Measurements from ENCODE around the gene FHL2.

Gene FHL2

DNA sequence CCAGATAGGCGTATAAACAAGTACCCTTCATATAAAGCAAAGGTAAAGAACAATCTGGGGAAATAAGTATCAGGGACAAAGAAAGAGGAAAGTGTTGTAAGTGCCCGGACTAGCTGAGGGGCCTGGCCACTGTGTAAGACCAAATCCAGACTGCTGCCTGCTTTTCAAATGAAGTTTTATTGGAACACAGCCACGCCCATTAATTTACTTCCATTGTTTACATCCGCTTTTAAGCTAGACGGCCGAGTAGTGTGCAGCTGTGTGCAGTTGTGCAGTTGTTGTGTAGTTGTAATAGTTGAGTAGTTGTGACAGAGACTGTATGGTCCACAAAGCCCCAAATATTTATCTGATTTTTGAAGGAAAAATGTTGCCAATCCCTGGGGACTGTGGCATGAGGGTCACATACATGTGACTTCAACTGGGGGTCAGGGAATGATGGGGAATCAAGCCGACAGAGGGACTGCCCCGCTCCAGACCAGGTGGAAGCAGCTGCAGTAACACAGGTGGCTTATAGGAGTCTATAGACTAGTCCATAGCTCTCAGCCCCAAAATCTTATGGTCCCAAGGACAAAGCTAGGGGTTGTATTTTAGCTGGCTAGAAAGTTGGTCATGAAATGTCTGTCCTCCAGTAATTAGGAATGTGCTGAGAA is 30.0 kb downstream of the FHL2 start:
- TF ChIP-seq TAF1 (IDR thresholded peaks at IDR 0.05; ENCODE audit: borderline replicate concordance, insufficient read depth, low read length) = no peak
- no peak for TF ChIP-seq POLR2AphosphoS5 (IDR thresholded peaks at IDR 0.05; ENCODE audit: low read depth, low read length)
- no peak for TF ChIP-seq FOXP2 (optimal IDR thresholded peaks at IDR 0.05; ENCODE audit: borderline replicate concordance, extremely low read depth, extremely low read length, insufficient read depth)
- no peak for TF ChIP-seq SIN3A (IDR thresholded peaks at IDR 0.05; ENCODE audit: borderline replicate concordance, insufficient read depth, low read length)
- TF ChIP-seq, protein P1, sequence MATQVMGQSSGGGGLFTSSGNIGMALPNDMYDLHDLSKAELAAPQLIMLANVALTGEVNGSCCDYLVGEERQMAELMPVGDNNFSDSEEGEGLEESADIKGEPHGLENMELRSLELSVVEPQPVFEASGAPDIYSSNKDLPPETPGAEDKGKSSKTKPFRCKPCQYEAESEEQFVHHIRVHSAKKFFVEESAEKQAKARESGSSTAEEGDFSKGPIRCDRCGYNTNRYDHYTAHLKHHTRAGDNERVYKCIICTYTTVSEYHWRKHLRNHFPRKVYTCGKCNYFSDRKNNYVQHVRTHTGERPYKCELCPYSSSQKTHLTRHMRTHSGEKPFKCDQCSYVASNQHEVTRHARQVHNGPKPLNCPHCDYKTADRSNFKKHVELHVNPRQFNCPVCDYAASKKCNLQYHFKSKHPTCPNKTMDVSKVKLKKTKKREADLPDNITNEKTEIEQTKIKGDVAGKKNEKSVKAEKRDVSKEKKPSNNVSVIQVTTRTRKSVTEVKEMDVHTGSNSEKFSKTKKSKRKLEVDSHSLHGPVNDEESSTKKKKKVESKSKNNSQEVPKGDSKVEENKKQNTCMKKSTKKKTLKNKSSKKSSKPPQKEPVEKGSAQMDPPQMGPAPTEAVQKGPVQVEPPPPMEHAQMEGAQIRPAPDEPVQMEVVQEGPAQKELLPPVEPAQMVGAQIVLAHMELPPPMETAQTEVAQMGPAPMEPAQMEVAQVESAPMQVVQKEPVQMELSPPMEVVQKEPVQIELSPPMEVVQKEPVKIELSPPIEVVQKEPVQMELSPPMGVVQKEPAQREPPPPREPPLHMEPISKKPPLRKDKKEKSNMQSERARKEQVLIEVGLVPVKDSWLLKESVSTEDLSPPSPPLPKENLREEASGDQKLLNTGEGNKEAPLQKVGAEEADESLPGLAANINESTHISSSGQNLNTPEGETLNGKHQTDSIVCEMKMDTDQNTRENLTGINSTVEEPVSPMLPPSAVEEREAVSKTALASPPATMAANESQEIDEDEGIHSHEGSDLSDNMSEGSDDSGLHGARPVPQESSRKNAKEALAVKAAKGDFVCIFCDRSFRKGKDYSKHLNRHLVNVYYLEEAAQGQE (IDR thresholded peaks at IDR 0.05; ENCODE audit: insufficient read depth in 1 of 2, low read depth in 2 of 2, low read length in 2 of 2) = no peak

GRCh38 chr2:105365206-105365605 is 33.6 kb downstream of the FHL2 start:
- TF ChIP-seq POLR2AphosphoS5 (IDR thresholded peaks at IDR 0.05; ENCODE audit: low read depth, low read length) = no peak
- TF ChIP-seq, protein P1 (IDR thresholded peaks at IDR 0.05; ENCODE audit: insufficient read depth in 1 of 2, low read depth in 2 of 2, low read length in 2 of 2) = no peak
- no peak for TF ChIP-seq TAF1 (IDR thresholded peaks at IDR 0.05; ENCODE audit: borderline replicate concordance, insufficient read depth, low read length)
- TF ChIP-seq SIN3A (IDR thresholded peaks at IDR 0.05; ENCODE audit: borderline replicate concordance, insufficient read depth, low read length) = no peak
- no peak for TF ChIP-seq FOXP2 (optimal IDR thresholded peaks at IDR 0.05; ENCODE audit: borderline replicate concordance, extremely low read depth, extremely low read length, insufficient read depth)

- TF ChIP-seq TAF1 (IDR thresholded peaks at IDR 0.05; ENCODE audit: borderline replicate concordance, insufficient read depth, low read length) (no peak), POLR2AphosphoS5 (IDR thresholded peaks at IDR 0.05; ENCODE audit: low read depth, low read length) (no peak), FOXP2 (optimal IDR thresholded peaks at IDR 0.05; ENCODE audit: borderline replicate concordance, extremely low read depth, extremely low read length, insufficient read depth) (no peak), SIN3A (IDR thresholded peaks at IDR 0.05; ENCODE audit: borderline replicate concordance, insufficient read depth, low read length) (no peak)
- TF ChIP-seq, protein P1 (IDR thresholded peaks at IDR 0.05; ENCODE audit: insufficient read depth in 1 of 2, low read depth in 2 of 2, low read length in 2 of 2) = no peak
These were observed 34.3 kb downstream of the FHL2 start for GRCh38 chr2:105364436-105365139.

DNA sequence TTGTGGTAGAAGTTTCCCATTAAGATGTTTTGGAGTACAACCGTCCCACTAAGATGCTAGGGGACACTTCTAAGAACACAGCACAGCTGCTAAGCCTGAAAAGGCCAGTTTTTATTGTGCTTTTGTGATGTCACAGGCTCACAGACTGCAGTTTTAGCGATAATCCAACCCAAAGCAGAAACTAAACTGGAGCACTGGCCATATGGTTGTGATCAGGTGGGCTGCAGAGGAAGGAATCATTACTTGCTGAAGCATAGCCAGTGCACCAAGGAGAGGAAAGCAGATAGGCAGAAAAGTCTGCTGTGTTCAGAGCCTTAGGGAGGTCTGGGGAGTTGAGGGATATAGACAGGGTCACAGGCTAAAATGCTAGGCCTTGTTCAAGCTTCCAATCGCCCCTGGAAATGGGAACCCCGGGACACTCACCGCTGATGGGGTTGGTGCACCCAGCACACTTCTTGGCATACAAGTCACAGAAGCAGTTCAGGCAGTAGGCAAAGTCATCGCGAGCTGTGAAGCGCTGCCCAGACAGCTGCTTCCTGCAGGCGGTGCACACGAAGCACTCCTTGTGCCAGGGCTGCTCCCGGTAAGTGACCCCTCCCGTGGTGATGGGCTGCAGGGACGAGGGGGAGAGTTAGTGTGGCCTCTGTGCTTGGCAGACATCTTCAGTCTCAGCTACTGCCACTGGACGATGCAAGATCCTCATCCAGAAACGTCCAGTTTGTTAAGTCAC is 35.8 kb downstream of the FHL2 start:
- TF ChIP-seq FOXP2 (optimal IDR thresholded peaks at IDR 0.05; ENCODE audit: borderline replicate concordance, extremely low read depth, extremely low read length, insufficient read depth) (no peak), POLR2AphosphoS5 (IDR thresholded peaks at IDR 0.05; ENCODE audit: low read depth, low read length) (no peak), SIN3A (IDR thresholded peaks at IDR 0.05; ENCODE audit: borderline replicate concordance, insufficient read depth, low read length) (no peak), TAF1 (IDR thresholded peaks at IDR 0.05; ENCODE audit: borderline replicate concordance, insufficient read depth, low read length) (no peak)
- TF ChIP-seq, protein P1 (IDR thresholded peaks at IDR 0.05; ENCODE audit: insufficient read depth in 1 of 2, low read depth in 2 of 2, low read length in 2 of 2) = no peak

Measured in PFSK-1 (cell line).